CD4-positive, alpha-beta T cell treated with Interleukin-15 for 1 hour (primary cell): ENCODE measurements around the gene RBM38.

ENCODE experiments used
- DNase-seq: peaks from one replicate; pipeline ENCODE4 v3.0.0-alpha.2; 2020

The RBM38 gene

GRCh38 chr20:57404006-57404405 is 12.8 kb downstream of the RBM38 start:
- DNase-seq, result no peak

GRCh38 chr20:57404419-57405072 is 13.3 kb downstream of the RBM38 start:
- DNase-seq, result peak; percentile 16

DNA sequence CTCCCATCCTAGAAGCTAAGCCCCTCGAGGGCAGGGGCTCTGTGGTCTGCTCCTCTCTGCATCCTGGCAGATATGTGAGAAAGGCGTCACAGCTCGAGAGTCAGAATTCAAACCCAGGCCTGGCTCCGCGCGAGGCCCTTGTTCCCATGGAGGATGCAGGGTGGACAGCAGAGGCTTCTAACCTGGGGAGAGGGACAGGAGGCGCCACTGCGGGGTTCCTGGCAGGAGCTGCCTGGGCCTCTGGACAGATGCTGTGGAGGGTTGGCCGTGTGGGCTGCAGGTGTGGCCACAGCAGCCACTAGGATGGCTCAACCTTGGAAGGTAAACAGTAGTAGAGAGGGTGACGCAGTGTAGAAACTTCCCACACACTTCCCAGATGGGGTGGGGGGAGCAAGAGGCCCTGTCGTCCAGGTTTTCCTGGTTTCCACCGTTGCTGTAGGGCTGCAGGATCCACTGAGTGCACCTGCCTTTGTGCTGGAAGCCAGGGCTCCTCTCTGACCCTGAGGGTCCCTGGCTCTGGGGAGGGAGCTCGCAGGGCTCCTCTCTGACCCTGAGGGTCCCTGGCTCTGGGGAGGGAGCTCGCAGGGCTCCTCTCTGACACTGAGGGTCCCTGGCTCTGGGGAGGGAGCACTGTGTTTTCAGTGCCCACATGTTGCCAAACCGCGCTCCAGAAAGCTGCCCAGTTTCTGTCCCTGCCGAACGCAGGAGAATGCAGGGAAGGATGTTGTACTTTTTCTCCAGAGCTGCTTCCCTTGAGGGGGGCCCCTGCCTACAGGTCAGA is 14.2 kb downstream of the RBM38 start:
- peak; percentile 13 for DNase-seq

- peak; percentile 22 for DNase-seq
Measured at GRCh38 chr20:57407541-57407956, 16.4 kb downstream of the RBM38 start.

- no peak for DNase-seq
Measured at GRCh38 chr20:57408131-57408530, 16.9 kb downstream of the RBM38 start.

GRCh38 chr20:57408536-57409233 is 17.5 kb downstream of the RBM38 start:
- peak; percentile 13 for DNase-seq

- no peak for DNase-seq
Measured at GRCh38 chr20:57409316-57409671, 18.1 kb downstream of the RBM38 start.

DNA sequence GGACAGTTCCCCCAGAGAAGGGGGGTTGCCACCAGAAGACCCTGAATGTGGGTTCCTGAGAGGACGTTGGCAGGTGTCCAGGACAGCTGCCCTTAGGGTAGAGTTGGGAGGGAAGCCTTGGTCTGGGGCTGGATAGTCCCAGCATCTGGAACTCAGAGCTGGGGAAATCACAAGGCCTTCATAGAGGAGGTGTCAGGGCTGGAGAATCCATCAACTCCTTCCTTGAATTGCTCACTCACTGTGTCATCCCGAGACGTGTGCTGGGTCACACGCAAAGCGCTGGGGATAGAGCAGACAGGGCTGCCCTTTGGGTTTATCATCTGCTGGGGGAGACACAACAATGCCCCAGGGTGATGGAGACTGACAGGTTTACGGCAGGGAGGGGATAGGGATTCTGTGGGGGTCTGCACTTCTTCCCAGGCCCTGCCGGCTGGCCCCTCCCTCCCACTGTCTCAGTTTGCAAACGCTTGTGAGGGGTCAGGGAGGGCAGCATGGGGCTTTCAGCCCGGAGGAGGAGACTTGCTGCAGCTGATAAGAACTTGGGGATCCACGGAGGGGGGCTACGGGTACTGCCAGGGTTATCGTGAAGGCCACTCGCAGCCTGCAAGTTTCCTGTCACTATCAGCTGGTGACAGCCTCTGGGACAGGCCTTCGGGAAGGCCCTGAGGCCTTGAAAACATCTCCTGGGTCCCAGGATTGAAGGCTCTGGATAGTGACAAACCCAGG is 18.6 kb downstream of the RBM38 start:
- DNase-seq, result no peak

DNA sequence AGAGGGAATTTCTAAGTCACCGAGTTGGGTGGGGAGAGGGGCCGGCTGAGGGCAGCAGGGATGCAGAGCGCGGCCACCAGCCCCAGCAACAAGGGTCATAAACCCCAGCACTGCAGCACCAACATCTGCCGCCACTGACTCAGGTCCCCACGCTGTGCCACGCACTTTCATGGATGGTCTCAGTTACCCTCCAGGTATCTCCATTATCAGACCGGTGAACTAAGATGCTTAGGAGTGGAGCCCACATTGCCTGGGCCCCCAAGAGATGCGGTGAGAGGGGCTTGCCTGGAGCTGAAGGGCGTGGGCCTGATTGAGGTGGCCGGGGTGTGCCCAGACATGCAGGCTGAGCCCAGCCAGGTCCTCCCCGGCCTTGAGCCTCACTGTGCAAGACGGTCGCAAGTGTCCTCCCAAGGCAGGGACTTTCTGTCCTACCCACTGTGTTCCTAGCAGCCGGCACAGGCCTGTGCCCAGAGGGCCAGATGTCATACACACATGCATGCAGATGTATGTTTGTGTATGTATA is 19.3 kb downstream of the RBM38 start:
- DNase-seq, result peak; percentile 16

- peak; percentile 9 for DNase-seq
Measured at GRCh38 chr20:57410924-57411323, 19.7 kb downstream of the RBM38 start.

DNA sequence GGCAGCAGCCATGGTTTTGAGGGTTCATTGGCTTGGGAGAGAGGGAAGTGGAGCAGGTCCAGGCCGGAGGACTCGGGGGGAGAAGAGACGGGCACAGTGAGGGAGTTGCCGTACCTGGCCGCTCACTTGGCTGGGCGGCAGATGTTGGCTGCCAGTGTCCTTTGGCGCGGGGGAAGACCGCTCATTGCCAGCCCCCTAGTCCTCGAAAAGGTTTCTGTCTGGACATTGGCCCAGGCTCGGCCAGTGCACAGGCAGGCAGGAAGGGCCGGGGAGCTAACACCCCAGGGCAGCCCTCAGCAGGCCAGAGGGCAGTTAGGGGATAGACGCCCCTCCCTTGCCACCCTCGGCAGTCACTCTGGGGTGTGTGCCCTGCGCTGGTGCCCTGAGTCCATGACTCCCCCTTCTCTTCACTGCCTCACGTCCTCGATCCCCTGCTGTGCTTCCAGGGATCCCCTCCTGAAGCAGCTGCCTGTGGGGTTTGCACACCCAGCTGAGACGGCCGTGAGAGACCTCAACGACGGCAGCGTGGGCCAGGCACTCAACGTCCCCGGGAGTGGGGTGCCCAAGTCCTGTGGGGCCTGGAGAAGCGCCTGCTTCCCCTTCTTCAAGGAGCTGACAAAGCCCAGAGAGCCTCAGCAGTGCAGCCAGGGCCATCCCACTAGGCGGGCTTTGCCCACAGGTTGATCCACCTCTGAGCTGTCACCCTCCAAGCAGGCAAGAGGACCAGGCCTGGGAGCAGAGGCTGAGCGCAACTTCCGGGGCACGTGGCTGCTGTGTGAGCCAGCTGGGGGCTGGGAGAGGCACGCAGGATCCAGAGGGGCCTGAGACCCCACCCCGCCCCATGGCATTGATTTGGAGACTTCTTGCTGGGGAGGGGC is 20.4 kb downstream of the RBM38 start:
- peak; percentile 15 for DNase-seq

- peak; percentile 36 for DNase-seq
Measured at GRCh38 chr20:57412347-57413029, 21.3 kb downstream of the RBM38 start.

DNA sequence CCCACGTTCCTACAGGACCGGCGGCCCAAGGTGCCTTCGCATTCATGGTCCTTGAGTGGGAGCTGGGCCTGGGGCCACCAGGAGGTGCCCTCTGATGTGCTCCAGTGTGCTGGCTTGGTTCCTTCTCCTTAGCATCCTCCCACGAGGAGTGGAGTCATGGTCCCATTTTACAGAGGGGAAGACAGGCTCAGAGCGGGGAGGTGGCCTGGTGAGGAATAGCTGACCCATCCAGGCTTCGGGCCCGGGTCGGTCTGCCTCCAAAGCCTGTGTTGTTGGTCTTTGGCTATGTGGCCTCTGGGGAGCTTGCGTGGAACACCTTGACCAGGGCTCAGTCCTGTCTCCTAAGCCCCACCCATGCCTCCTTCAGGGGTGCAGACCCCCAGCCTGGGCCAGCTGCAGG is 22.8 kb downstream of the RBM38 start:
- DNase-seq, result no peak

DNA sequence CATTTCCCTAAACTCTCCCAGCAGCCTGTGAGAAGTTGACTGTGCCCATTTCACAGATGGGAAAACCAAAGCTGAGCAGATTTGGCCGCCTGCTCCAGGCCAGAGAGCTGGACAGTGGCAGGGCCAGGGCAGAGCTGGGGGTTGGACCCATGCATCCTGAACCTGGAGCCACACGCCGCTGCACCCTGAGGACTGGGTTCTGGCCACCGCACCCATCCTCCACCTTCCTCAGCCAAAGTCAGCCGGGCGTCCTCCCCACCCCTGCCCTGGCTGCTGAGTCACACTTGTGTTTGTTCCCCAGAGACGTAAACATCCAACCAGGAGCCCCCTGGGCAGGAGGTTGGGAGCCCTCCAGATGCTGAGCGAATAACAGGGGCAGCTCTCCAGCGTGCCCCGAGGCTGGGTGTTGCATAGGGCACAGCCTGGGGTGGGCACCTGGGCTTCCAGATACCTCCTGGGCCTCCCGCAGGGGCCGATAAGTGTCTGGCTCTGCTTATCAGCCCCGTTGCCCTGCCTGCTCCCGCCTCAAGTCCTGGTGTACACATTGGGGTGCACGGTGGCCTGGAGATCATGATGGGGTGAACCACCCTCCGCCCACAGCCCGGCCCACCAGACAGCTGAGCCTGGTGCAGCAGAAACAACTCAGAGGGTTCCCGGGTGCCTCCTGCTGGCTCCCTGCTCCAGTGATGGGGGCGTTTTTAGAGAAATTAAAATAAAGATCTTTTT is 23.8 kb downstream of the RBM38 start:
- peak; percentile 16 for DNase-seq

DNA sequence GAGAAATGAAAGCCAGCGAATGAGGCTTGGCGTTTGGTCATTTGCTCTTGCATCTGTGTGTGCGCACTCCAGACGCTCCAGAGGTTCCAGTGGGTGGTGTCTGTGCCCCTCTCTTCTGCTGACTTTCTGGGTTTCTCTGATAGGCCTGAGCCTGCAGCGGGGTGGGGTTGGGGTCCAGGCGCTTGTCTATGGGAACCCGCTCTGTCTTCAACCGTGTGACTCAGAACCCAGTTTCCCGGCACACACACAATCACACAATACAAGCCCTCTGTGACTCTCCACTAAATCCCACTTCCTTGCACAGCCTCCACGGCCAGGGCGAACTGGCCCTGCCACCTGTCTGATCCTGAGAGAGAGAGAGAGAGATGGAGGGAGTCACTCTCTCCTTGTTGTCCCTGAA is 24.6 kb downstream of the RBM38 start:
- no peak for DNase-seq

DNA sequence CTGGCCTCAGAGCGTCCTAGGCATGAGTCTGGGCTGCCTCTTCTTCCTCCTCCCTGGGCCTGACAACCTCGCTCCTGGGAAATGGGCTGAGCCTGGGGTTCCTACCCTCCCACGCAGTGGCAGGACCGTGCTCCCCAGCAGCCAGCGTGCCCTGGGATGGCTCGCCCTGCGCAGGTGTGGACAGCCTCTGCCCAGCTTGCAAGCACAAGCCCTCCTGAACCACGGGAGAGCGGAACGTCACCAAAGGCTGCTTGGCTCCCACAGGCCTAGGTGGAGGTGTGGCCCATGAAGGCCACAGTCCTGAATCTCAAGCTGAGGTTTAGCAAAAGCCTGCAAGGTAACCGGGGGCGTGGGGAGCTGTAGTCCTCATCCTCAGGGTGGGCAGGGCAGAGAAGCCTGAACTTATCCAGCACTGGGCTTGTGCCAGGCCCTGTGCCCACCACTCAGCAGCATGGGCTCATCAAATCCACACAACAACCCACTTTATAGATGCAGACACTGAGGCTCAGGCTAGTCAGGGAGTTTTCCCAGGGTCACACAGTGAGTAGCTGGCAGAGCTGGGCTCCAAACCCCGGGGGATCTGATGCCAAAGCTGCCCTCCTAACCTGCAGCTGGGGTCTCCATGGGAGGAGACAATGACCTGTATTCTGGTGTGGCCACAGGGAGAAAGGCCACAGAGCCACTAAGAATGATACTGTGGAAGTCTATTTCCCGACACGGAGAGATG is 25.3 kb downstream of the RBM38 start:
- DNase-seq, result no peak

- DNase-seq, result no peak
Measured at GRCh38 chr20:57417051-57417689, 26.0 kb downstream of the RBM38 start.

GRCh38 chr20:57417830-57418780 is 26.9 kb downstream of the RBM38 start:
- no peak for DNase-seq
